Aorta (tissue), 5 donors: ENCODE data around the gene DUSP15. TPM values are rescaled to one million over a fixed set of nuclear protein-coding genes. Genes with fewer than 3 reads are reported as not detected.

Source experiments
- ATAC-seq: fragments of 200-7000 bp; cut with Tn5 transposase; one replicate; pipeline ENCODE4 v1.9.1; 2022; ENCODE audit warnings: moderate library complexity; ENCODE audit not compliant: low FRiP score
- DNase-seq, 2 donors: peaks; one replicate each; pipeline ENCODE4 v3.0.0-alpha.2; 2020
- H3K27ac ChIP-seq, 2 donors: one replicate each; pipeline ENCODE4 v1.5.1; 2013; ENCODE audit warnings: low read length in 2 of 2, mild to moderate bottlenecking in 2 of 2, moderate library complexity in 2 of 2, control low read depth in 1 of 2, inconsistent platforms in 1 of 2, low read depth in 1 of 2
- H3K27me3 ChIP-seq, 2 donors: one replicate each; pipeline ENCODE4 v1.6.1; 2013; ENCODE audit warnings: control low read depth in 1 of 2, low read length in 1 of 2, mild to moderate bottlenecking in 1 of 2, moderate library complexity in 1 of 2; ENCODE audit not compliant: insufficient read depth in 2 of 2, control insufficient read depth in 1 of 2
- H3K36me3 ChIP-seq, 2 donors: one replicate each; pipeline ENCODE4 v1.6.1; 2013; ENCODE audit warnings: control low read depth in 1 of 2, low read length in 1 of 2, mild to moderate bottlenecking in 1 of 2; ENCODE audit not compliant: insufficient read depth in 2 of 2, control insufficient read depth in 1 of 2
- H3K4me1 ChIP-seq, 2 donors: one replicate each; pipeline ENCODE4 v1.6.1; 2013; ENCODE audit warnings: low read length in 2 of 2, control low read depth in 1 of 2, mild to moderate bottlenecking in 1 of 2, moderate library complexity in 1 of 2; ENCODE audit not compliant: insufficient read depth in 2 of 2, control insufficient read depth in 1 of 2
- H3K4me3 ChIP-seq, 2 donors: one replicate each; pipeline ENCODE4 v1.5.1; 2013; ENCODE audit warnings: low read length in 2 of 2, control low read depth in 1 of 2, mild to moderate bottlenecking in 1 of 2
- H3K9me3 ChIP-seq: one replicate; pipeline ENCODE4 v1.6.1; 2013; ENCODE audit warnings: mild to moderate bottlenecking, low read length; ENCODE audit not compliant: control insufficient read depth
- WGBS, 2 donors: extraction: QIAGEN DNeasy Blood & Tissue Kit; methylation state at CpG; one replicate each; pipeline ENCODE4 v1.1.7; 2013; 5-methylcytosine and 5-hydroxymethylcytosine counted together
- intact Hi-C, 2 donors: fragments of 100-400 bp; cut with DNase I; formaldehyde crosslinking; loops; one replicate each; pipeline versions ENCODE4 v1.14.2 to v1.15.0; 2022
- polyA plus RNA-seq, 2 donors: library from polyadenylated mRNA; stranded (reverse); fragments of 200-250 nt; gene quantifications; one replicate each; pipeline ENCODE4 v1.2.3, GENCODE V29; 2013
- total RNA-seq, 2 donors: library from RNA; stranded (reverse); fragmentation: NEBNext Ultra II Directional; extraction: Animal tissue kit (Norgen Biotek cat#: 25700); gene quantifications; one replicate each; pipeline ENCODE4 v1.2.1, GENCODE V29; 2021
- donor health status: healthy with polysubstance abuse.
- donor health status: Bipolar disorder and iron deficiency.
- donor health status: DM: no; HTN: no; CAD: no.
- donor health status: DM: no; HTN: no; CAD: no.
- donor health status: DM: yes; HTN: yes; CAD: no.

The DUSP15 gene
- total and polyA plus RNA-seq, 4 donors, result 2.4 to 31.7 (median 3.7) TPM

DNA sequence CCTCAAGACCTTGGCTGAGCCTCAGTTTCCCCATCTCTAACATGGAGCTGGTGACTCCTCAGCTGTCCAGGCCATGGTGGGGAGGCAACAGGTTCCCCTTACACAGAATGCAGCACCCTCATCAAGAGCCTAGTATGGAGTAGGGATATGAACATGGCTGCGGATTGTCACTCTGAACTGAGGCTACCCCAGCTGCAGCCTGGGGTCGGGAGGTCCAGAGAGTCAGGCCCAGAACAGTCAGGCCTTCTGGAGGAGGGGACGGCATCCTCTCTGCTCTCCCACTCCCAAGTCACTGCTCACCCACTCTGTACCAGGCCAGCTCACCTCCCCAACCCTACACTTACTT is 23.6 kb downstream of the DUSP15 start:
- Histone ChIP-seq H3K36me3 (no peaks in the 10 kb centered on the region), H3K27ac (no peak overlapping the region), H3K27me3 (no peaks in the 10 kb centered on the region), H3K9me3 (no peaks in the 10 kb centered on the region), H3K4me3 (no peak overlapping the region), H3K4me1 (no peaks in the 10 kb centered on the region)
- intact Hi-C loops, result loop anchor here in 1 of 2 donors (2.0 to 10.0 kb wide), 2 partner anchors 24 to 122 kb away; partner anchors contain the start of gene BCL2L1
- DNase-seq (no peak), ATAC-seq (no peak)
- WGBS, 2 donors, result 80 to 83% methylated on average over 3 of the region's 3 CpGs

DNA sequence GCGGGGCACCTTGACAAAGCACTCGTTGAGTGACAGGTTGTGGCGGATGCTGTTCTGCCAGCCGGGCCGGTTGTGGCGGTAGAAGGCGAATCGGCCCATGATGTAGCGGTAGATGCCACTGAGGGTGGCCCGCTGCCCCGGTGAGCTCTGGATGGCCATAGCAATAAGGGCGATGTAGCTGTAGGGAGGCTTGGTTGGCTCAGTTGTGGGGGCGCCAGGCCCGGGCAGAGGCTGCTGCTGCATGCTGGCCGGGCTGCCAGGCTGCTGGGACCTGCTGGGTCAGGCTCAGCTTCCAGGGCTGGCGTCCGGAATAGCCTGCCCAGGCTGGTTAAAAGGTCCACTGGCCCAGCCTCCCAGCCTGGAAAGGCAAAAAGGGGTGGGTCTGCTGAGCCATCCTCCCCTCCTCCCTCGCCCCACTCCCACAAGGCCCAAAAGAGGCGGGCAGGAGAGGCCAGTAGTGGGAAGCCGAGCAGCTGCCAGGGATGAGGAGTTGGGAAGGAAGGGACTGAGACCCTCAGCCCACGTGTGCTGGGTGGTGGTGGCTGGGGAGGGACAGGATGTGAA is 24.9 kb downstream of the DUSP15 start, which contains the start of gene FOXS1:
Gene FOXS1 (minus strand): TSS at position 305 of the 564 bp plus-strand sequence. CDS start 62 bp downstream, at position 243.
- intact Hi-C loops, result loop anchor here (2.0 to 10.0 kb wide), 2 partner anchors 23 to 121 kb away; partner anchors contain the start of gene BCL2L1 (in 1 of the 2)
- no peaks in the 10 kb centered on the region for H3K9me3 ChIP-seq
- WGBS, 2 donors, result 3 to 6% methylated on average over 21 of the region's 21 CpGs
- H3K4me3 ChIP-seq, result peak within 1 kb of the TSS; percentile 53 to 73
- no peaks in the 10 kb centered on the region for H3K27me3 ChIP-seq
- peak; percentile 88 to 92 for DNase-seq
- H3K4me1 ChIP-seq, result no peaks in the 10 kb centered on the region
- H3K27ac ChIP-seq, result peak within 1 kb of the TSS; percentile 30 to 82
- H3K36me3 ChIP-seq, result no peaks in the 10 kb centered on the region
- peak; percentile 75 for ATAC-seq

DNA sequence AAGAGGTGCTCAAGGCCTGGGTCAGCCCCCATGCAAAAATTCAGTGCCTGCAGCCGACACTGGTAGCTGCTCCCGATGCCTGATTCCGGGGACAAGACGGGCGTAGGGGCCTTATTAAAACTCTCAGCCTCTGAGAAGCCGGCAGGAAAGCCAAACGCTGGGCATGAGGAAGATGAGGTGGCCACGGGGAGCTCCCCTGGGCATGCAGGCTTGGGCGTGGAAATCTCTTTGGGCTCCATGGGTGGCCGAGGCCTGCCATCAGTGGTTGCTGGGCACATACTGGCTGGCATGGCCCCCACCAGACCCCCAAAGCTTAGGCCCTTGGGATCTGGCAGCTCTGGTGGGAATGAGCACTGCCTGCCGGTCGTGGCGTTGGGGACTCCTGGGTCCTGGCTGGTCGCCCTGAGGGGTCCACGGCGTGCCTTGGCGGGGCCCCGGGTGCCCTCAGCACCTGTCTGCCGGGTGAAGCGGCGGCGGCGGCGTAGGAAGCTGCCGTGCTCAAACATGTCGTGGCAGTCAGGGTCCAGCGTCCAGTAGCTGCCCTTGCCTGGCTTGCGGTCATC is 25.5 kb downstream of the DUSP15 start:
- no peak for DNase-seq
- WGBS, 2 donors, result 6 to 9% methylated on average over 28 of the region's 28 CpGs
- intact Hi-C loops, result loop anchor here (2.0 to 10.0 kb wide), 2 partner anchors 22 to 120 kb away; partner anchors contain the start of gene BCL2L1 (in 1 of the 2)
- peak overlapping the region; percentile 30 to 82 for H3K27ac ChIP-seq
- H3K9me3 ChIP-seq, result no peaks in the 10 kb centered on the region
- H3K4me3 ChIP-seq, result peak overlapping the region; percentile 53 to 73
- no peaks in the 10 kb centered on the region for H3K4me1 ChIP-seq
- no peaks in the 10 kb centered on the region for H3K27me3 ChIP-seq
- peak; percentile 1 for ATAC-seq
- H3K36me3 ChIP-seq, result no peaks in the 10 kb centered on the region

DNA sequence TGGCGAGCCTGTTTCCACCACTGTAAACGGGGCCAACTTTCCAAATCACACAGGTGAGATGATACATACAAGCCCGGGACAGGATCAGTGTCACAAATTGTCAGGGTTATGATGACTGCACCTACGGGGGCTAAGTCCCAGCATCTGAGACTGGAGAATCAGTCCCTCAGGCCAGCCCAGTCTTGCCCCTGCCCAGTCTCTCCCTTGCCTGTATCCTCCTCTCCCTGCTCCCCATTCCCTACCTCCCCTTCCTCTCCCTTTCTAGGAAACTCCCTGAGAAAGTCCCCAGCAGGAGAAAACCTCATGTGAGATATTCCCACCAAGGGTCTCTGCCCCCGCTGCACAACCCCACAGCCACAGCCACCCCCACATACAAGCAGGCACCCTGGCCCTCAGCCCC is 26.4 kb downstream of the DUSP15 start:
- Histone ChIP-seq H3K36me3 (no peaks in the 10 kb centered on the region), H3K27me3 (no peaks in the 10 kb centered on the region), H3K4me1 (no peaks in the 10 kb centered on the region), H3K27ac (peak overlapping the region; percentile 30 to 82), H3K4me3 (peak overlapping the region; percentile 53 to 73), H3K9me3 (no peaks in the 10 kb centered on the region)
- ATAC-seq (no peak), DNase-seq (no peak)
- intact Hi-C loops, result loop anchor here (2.0 to 10.0 kb wide), 2 partner anchors 21 to 119 kb away; partner anchors contain the start of gene BCL2L1 (in 1 of the 2)
- 5 to 10% methylated on average over 5 of the region's 5 CpGs for WGBS, 2 donors

DNA sequence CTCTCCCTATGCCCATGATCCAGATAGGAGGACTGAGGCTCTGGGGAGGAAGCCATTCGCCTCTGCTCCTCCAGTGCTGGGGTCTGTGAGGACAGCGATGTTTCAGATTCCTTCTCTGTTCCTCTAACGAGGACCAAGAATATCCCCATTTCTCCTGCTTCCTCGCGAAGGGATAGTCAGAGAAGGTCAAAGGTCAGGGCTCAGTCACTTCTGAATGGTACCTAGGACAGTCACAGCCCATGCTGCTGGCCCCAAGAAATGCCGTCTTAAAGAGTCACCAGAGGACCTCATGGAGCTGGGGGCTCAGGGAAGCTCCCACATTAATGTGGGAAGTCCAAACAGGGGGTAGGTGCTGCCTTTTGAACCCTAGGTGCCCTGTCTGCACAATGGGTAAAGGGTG is 27.0 kb downstream of the DUSP15 start:
- no peaks in the 10 kb centered on the region for H3K4me1 ChIP-seq
- no peaks in the 10 kb centered on the region for H3K36me3 ChIP-seq
- peak overlapping the region in 1 of 2 donors; percentile 53 for H3K4me3 ChIP-seq
- intact Hi-C loops, result loop anchor here in 1 of 2 donors (10.0 kb wide), 1 partner anchor 118 kb away; the partner anchor contains the start of gene BCL2L1
- no peaks in the 10 kb centered on the region for H3K9me3 ChIP-seq
- WGBS, 2 donors, result 4% methylated on average over 6 of the region's 6 CpGs
- H3K27ac ChIP-seq, result peak overlapping the region; percentile 36 to 82
- no peak for DNase-seq
- H3K27me3 ChIP-seq, result no peaks in the 10 kb centered on the region
- no peak for ATAC-seq

DNA sequence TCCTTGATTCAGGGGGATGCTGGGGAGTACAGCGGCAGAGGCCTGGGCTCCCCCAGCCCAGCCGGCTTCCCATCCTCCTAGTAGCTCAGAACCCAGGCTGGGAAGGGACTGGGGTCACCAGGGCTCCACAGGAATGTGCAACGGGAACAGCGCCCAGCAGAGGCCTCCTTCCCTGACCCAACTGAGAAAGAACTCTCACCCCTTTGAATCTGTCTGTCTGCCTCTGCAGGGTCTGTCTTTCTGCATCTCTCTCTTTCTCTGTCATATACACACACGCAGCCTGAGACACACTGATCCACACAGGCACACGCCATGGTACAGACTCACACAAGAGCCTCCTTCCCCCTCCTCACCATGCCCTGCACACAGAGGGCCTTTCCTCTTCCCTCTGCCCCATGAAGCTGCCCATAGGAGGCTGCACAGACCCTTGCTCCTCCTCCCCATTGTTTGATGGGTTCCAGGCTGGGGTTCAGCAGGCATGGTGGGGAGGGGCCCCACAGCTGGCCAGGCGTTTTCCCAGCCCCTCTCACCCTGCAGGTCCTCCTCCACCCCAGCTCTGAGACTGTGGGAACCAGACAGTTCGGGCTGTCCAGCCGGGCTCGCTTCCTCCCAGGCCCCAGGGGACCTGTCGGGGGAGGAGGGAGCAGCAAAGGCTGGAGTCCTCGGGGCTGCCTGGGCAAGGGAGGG is 27.7 kb downstream of the DUSP15 start:
- peak; percentile 88 to 89 for DNase-seq
- Histone ChIP-seq H3K36me3 (no peaks in the 10 kb centered on the region), H3K27me3 (no peaks in the 10 kb centered on the region), H3K9me3 (no peaks in the 10 kb centered on the region), H3K4me1 (no peaks in the 10 kb centered on the region), H3K4me3 (peak overlapping the region in 1 of 2 donors; percentile 21), H3K27ac (peak overlapping the region; percentile 71 to 82)
- 1 to 7% methylated on average over 11 to 12 of the region's 12 CpGs for WGBS, 2 donors
- intact Hi-C loops, result loop anchor here in 1 of 2 donors (10.0 kb wide), 1 partner anchor 118 kb away; the partner anchor contains the start of gene BCL2L1
- peak; percentile 56 for ATAC-seq

DNA sequence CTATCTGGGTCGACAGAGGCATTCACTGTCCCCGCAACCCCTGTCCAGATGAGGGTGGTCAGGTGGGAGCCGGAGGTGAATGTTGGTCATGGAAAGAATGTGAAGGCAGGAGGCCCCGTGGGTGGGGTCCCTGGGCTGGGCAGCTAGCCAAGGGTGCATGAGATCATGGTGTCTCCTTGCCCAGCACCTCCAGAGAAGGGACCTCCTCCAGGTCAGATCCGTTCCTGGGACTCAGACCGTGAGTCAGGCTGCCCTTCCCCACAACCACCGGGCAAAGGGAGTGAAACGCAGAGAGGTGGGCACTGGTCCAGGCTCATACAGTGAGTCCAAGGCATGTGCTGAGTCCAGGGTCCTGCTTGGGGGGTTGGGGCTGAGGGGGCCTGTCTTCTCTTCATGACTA is 28.4 kb downstream of the DUSP15 start:
- Histone ChIP-seq H3K27ac (peak overlapping the region; percentile 71 to 82), H3K27me3 (no peaks in the 10 kb centered on the region), H3K9me3 (no peaks in the 10 kb centered on the region), H3K4me1 (no peaks in the 10 kb centered on the region), H3K4me3 (no peak overlapping the region), H3K36me3 (no peaks in the 10 kb centered on the region)
- whole genome bisulfite sequencing, 2 donors, result 5 to 6% methylated on average over 8 of the region's 8 CpGs
- intact Hi-C loops, result loop anchor here in 1 of 2 donors (10.0 kb wide), 1 partner anchor 117 kb away; the partner anchor contains the start of gene BCL2L1
- peak; percentile 87 to 93 for DNase-seq
- peak; percentile 23 for ATAC-seq

DNA sequence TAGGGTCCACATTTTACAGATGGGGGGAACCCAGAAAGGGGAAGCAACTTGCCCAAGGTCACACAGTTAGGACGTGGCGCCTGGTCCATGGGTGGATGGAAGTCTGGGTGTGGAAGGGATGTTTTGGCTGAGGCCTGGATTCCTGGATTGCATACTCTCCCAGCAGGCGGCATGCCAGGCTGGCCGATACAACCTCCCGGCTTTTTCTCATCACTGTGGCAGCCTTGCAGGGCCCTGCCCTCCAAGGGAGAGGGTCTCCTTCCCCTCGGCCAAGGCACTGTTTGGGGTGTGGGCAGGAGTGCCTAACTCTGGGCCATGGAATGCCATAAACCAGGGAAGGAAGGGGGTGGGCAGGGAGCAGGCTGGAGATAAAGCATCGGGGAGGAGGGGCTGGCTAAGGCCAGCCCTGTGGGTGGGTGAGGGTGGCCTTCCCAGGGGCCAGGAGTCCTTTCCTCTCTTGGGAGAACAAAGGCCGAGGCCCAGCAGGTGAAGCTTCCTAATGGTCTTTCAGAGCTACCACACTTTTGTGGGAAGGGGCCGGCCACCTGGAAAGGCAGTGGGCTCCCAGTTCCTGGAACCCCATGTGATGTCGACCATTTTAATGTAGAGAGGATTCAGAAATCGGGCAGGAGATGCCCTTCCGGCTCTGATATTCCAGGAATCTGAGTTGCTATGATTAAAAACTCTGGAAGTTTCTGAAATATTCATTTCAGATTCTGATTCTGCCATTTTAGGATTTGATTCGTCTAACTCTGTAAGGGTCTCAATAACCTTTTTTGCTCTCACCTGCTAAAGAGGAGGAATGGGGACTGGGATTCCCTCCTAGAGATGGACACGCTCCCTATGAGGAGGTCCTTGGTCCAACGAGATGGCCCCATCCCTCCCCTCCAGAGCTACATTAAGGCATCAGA is 29.2 kb downstream of the DUSP15 start:
- Histone ChIP-seq H3K9me3 (no peaks in the 10 kb centered on the region), H3K27me3 (no peaks in the 10 kb centered on the region), H3K4me3 (no peak overlapping the region), H3K4me1 (no peaks in the 10 kb centered on the region), H3K27ac (peak overlapping the region; percentile 71 to 82), H3K36me3 (no peaks in the 10 kb centered on the region)
- no peak for ATAC-seq
- WGBS, 2 donors, result 12 to 19% methylated on average over 14 to 15 of the region's 15 CpGs
- intact Hi-C loops, result loop anchor here in 1 of 2 donors (10.0 kb wide), 1 partner anchor 116 kb away; the partner anchor contains the start of gene BCL2L1
- peak; percentile 70 to 81 for DNase-seq
